ENCODE results near the gene GGA2.

DNA sequence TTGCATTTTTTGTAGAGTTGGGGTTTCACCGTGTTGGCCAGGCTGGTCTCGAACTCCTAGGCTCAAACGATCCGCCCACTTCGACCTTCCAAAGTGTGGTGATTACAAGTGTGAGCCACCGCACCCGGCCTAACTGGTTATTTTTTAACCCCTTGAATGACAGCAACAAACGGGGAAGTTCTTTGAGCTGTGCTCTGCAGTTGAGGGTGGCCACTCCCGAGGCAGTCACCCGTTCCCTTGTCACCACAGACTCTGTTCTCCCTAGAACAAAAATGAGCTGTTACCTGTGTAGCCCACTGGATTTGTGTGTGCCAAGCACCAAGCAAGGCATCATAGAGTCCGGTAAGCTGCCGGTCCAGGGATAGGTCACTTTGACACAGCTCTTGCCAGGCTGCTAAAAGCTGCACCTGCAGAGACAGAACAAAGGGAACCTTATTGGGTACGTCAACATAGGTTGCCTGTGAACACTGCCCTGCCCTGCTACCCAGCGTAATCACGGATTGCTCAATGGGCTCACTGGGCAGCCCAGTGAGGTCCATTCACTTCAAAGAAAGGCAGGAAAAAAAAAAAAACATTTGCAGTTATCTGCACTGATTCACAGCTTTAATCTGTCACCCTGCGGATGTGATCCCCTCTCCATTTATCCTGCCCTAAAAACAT is 76.9 kb downstream of the GGA2 start:
- TF ChIP-seq POLR2A (IDR thresholded peaks at IDR 0.05; ENCODE audit: extremely low read depth, insufficient read length), result no peak
- TF ChIP-seq CTCF (IDR thresholded peaks at IDR 0.05; ENCODE audit: low read depth, low read length), result no peak
- no peak for TF ChIP-seq MAX (IDR thresholded peaks at IDR 0.05; ENCODE audit: low read depth, low read length)
- TF ChIP-seq MYC (IDR thresholded peaks at IDR 0.05; ENCODE audit: low read depth, low read length), result no peak

All from NB4 (cell line).